WTC11 (cell line): ENCODE measurements around the gene PDZRN3. TPM values are rescaled to one million over a fixed set of nuclear protein-coding genes. Genes with fewer than 3 reads are reported as not detected.

Experiments used
- MYBL2 ChIP-seq: sonication (generic); formaldehyde crosslinking; IDR thresholded peaks from 2 replicates; pipeline ENCODE4 v1.8.1; 2023; ENCODE audit warnings: mild to moderate bottlenecking, moderate library complexity, missing genetic modification reagents
- PRDM15 ChIP-seq: sonication (generic); formaldehyde crosslinking; IDR thresholded peaks from 2 replicates; pipeline ENCODE4 v1.8.0; 2022; ENCODE audit warnings: missing genetic modification reagents
- SP1 ChIP-seq: sonication (generic); formaldehyde crosslinking; conservative IDR thresholded peaks from 2 replicates; pipeline ENCODE4 v1.8.1; 2022; ENCODE audit warnings: missing genetic modification reagents
- total RNA-seq: library from RNA; stranded (reverse); gene quantifications from 3 replicates; pipeline ENCODE4 v1.2.3, GENCODE V29; 2021
- TF ChIP-seq, protein P1 (sequence below): sonication (generic); formaldehyde crosslinking; IDR thresholded peaks from 2 replicates; pipeline ENCODE4 v1.8.1; 2023; ENCODE audit warnings: mild to moderate bottlenecking, missing genetic modification reagents
- TF ChIP-seq, protein P2 (sequence below): sonication (generic); formaldehyde crosslinking; IDR thresholded peaks from 2 replicates; pipeline ENCODE4 v1.8.1; 2023; ENCODE audit warnings: mild to moderate bottlenecking, missing genetic modification reagents, borderline replicate concordance
- TF ChIP-seq, protein P3 (sequence below): sonication (generic); formaldehyde crosslinking; IDR thresholded peaks from 2 replicates; pipeline ENCODE4 v1.8.1; 2023; ENCODE audit warnings: mild to moderate bottlenecking, missing genetic modification reagents, moderate library complexity
- TF ChIP-seq, protein P4 (sequence below): sonication (generic); formaldehyde crosslinking; IDR thresholded peaks from 2 replicates; pipeline ENCODE4 v1.8.0; 2023; ENCODE audit warnings: missing genetic modification reagents, mild to moderate bottlenecking, borderline replicate concordance
- TF ChIP-seq, protein P5 (sequence below): sonication (generic); formaldehyde crosslinking; IDR thresholded peaks from 2 replicates; pipeline ENCODE4 v1.8.1; 2022; ENCODE audit warnings: mild to moderate bottlenecking, moderate library complexity, missing genetic modification reagents
- TF ChIP-seq, protein P6 (sequence below): sonication (generic); formaldehyde crosslinking; IDR thresholded peaks from 2 replicates; pipeline ENCODE4 v1.8.0; 2022; ENCODE audit warnings: mild to moderate bottlenecking, missing genetic modification reagents
- TF ChIP-seq, protein P7 (sequence below): sonication (generic); formaldehyde crosslinking; IDR thresholded peaks from 2 replicates; pipeline ENCODE4 v1.8.1; 2022; ENCODE audit warnings: low read depth, mild to moderate bottlenecking, moderate library complexity, missing genetic modification reagents, borderline replicate concordance

Gene PDZRN3
- total RNA-seq, 1 experiment from 2014 or later: 9.5 TPM

GRCh38 chr3:73572368-73572767 is 52.4 kb downstream of the PDZRN3 start (continued):
- TF ChIP-seq PRDM15 (CRISPR knock-in tag) (no peak), MYBL2 (no peak), SP1 (CRISPR knock-in tag) (no peak)
- TF ChIP-seq, protein P1, sequence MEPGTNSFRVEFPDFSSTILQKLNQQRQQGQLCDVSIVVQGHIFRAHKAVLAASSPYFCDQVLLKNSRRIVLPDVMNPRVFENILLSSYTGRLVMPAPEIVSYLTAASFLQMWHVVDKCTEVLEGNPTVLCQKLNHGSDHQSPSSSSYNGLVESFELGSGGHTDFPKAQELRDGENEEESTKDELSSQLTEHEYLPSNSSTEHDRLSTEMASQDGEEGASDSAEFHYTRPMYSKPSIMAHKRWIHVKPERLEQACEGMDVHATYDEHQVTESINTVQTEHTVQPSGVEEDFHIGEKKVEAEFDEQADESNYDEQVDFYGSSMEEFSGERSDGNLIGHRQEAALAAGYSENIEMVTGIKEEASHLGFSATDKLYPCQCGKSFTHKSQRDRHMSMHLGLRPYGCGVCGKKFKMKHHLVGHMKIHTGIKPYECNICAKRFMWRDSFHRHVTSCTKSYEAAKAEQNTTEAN: no peak
- TF ChIP-seq, protein P2, sequence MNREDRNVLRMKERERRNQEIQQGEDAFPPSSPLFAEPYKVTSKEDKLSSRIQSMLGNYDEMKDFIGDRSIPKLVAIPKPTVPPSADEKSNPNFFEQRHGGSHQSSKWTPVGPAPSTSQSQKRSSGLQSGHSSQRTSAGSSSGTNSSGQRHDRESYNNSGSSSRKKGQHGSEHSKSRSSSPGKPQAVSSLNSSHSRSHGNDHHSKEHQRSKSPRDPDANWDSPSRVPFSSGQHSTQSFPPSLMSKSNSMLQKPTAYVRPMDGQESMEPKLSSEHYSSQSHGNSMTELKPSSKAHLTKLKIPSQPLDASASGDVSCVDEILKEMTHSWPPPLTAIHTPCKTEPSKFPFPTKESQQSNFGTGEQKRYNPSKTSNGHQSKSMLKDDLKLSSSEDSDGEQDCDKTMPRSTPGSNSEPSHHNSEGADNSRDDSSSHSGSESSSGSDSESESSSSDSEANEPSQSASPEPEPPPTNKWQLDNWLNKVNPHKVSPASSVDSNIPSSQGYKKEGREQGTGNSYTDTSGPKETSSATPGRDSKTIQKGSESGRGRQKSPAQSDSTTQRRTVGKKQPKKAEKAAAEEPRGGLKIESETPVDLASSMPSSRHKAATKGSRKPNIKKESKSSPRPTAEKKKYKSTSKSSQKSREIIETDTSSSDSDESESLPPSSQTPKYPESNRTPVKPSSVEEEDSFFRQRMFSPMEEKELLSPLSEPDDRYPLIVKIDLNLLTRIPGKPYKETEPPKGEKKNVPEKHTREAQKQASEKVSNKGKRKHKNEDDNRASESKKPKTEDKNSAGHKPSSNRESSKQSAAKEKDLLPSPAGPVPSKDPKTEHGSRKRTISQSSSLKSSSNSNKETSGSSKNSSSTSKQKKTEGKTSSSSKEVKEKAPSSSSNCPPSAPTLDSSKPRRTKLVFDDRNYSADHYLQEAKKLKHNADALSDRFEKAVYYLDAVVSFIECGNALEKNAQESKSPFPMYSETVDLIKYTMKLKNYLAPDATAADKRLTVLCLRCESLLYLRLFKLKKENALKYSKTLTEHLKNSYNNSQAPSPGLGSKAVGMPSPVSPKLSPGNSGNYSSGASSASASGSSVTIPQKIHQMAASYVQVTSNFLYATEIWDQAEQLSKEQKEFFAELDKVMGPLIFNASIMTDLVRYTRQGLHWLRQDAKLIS (CRISPR knock-in tag): no peak
- TF ChIP-seq, protein P3, sequence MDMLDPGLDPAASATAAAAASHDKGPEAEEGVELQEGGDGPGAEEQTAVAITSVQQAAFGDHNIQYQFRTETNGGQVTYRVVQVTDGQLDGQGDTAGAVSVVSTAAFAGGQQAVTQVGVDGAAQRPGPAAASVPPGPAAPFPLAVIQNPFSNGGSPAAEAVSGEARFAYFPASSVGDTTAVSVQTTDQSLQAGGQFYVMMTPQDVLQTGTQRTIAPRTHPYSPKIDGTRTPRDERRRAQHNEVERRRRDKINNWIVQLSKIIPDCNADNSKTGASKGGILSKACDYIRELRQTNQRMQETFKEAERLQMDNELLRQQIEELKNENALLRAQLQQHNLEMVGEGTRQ (CRISPR knock-in tag): no peak
- TF ChIP-seq, protein P4, sequence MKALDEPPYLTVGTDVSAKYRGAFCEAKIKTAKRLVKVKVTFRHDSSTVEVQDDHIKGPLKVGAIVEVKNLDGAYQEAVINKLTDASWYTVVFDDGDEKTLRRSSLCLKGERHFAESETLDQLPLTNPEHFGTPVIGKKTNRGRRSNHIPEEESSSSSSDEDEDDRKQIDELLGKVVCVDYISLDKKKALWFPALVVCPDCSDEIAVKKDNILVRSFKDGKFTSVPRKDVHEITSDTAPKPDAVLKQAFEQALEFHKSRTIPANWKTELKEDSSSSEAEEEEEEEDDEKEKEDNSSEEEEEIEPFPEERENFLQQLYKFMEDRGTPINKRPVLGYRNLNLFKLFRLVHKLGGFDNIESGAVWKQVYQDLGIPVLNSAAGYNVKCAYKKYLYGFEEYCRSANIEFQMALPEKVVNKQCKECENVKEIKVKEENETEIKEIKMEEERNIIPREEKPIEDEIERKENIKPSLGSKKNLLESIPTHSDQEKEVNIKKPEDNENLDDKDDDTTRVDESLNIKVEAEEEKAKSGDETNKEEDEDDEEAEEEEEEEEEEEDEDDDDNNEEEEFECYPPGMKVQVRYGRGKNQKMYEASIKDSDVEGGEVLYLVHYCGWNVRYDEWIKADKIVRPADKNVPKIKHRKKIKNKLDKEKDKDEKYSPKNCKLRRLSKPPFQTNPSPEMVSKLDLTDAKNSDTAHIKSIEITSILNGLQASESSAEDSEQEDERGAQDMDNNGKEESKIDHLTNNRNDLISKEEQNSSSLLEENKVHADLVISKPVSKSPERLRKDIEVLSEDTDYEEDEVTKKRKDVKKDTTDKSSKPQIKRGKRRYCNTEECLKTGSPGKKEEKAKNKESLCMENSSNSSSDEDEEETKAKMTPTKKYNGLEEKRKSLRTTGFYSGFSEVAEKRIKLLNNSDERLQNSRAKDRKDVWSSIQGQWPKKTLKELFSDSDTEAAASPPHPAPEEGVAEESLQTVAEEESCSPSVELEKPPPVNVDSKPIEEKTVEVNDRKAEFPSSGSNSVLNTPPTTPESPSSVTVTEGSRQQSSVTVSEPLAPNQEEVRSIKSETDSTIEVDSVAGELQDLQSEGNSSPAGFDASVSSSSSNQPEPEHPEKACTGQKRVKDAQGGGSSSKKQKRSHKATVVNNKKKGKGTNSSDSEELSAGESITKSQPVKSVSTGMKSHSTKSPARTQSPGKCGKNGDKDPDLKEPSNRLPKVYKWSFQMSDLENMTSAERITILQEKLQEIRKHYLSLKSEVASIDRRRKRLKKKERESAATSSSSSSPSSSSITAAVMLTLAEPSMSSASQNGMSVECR (CRISPR knock-in tag): no peak
- TF ChIP-seq, protein P5, sequence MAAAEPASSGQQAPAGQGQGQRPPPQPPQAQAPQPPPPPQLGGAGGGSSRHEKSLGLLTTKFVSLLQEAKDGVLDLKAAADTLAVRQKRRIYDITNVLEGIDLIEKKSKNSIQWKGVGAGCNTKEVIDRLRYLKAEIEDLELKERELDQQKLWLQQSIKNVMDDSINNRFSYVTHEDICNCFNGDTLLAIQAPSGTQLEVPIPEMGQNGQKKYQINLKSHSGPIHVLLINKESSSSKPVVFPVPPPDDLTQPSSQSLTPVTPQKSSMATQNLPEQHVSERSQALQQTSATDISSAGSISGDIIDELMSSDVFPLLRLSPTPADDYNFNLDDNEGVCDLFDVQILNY (CRISPR knock-in tag): no peak
- TF ChIP-seq, protein P6, sequence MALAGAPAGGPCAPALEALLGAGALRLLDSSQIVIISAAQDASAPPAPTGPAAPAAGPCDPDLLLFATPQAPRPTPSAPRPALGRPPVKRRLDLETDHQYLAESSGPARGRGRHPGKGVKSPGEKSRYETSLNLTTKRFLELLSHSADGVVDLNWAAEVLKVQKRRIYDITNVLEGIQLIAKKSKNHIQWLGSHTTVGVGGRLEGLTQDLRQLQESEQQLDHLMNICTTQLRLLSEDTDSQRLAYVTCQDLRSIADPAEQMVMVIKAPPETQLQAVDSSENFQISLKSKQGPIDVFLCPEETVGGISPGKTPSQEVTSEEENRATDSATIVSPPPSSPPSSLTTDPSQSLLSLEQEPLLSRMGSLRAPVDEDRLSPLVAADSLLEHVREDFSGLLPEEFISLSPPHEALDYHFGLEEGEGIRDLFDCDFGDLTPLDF (CRISPR knock-in tag): no peak
- TF ChIP-seq, protein P7, sequence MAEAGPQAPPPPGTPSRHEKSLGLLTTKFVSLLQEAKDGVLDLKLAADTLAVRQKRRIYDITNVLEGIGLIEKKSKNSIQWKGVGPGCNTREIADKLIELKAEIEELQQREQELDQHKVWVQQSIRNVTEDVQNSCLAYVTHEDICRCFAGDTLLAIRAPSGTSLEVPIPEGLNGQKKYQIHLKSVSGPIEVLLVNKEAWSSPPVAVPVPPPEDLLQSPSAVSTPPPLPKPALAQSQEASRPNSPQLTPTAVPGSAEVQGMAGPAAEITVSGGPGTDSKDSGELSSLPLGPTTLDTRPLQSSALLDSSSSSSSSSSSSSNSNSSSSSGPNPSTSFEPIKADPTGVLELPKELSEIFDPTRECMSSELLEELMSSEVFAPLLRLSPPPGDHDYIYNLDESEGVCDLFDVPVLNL (CRISPR knock-in tag): no peak
